OCI-LY3 (cell line): Measurements from ENCODE around the gene APOA4.

Experiments used
- H2AFZ ChIP-seq: fragments of 200-600, 300-600 bp; shearing (Covaris generic); 2 replicates; pipeline ENCODE4 v1.6.0; 2014; ENCODE audit warnings: antibody characterized with exemption, low read depth, low read length
- H3K27ac ChIP-seq: fragments of 200-600, 300-600 bp; sonication (generic); 2 replicates; pipeline ENCODE4 v1.5.1; 2014; ENCODE audit warnings: mild to moderate bottlenecking, low read length, moderate library complexity, mixed read lengths
- H3K27me3 ChIP-seq: fragments of 200-600, 300-600 bp; sonication (generic); 2 replicates; pipeline ENCODE4 v1.6.1; 2014; ENCODE audit warnings: low read depth, low read length, mixed read lengths
- H3K36me3 ChIP-seq: fragments of 200-600, 300-600 bp; sonication (generic); replicated peaks from 2 replicates; pipeline ENCODE3; 2014; ENCODE audit warnings: low read depth, low read length, mixed read lengths
- H3K4me1 ChIP-seq: fragments of 300-600, 200-600 bp; sonication (generic); 2 replicates; pipeline ENCODE4 v1.6.1; 2014; ENCODE audit warnings: low read length, mixed read lengths
- H3K4me2 ChIP-seq: fragments of 200-600, 300-600 bp; sonication (generic); 2 replicates; pipeline ENCODE4 v1.6.1; 2014; ENCODE audit warnings: low read length, mixed read lengths
- H3K4me3 ChIP-seq: fragments of 300-600, 200-600 bp; sonication (generic); 2 replicates; pipeline ENCODE4 v1.5.1; 2014; ENCODE audit warnings: antibody characterized with exemption, mild to moderate bottlenecking, low read length, moderate library complexity
- H3K79me2 ChIP-seq: fragments of 300-600, 200-600 bp; shearing (Covaris generic); 2 replicates; pipeline ENCODE4 v1.6.1; 2014; ENCODE audit warnings: mild to moderate bottlenecking, low read length, mixed read lengths
- H3K9ac ChIP-seq: fragments of 300-600, 200-600 bp; shearing (Covaris generic); 2 replicates; pipeline ENCODE4 v1.6.0; 2014; ENCODE audit warnings: mild to moderate bottlenecking, low read length, moderate library complexity
- H3K9me3 ChIP-seq: fragments of 200-600, 300-600 bp; shearing (Covaris generic); 2 replicates; pipeline ENCODE4 v1.6.1; 2014; ENCODE audit warnings: low read length, mixed read lengths; ENCODE audit not compliant: insufficient read depth
- H4K20me1 ChIP-seq: fragments of 200-600, 300-600 bp; sonication (generic); 2 replicates; pipeline ENCODE4 v1.6.1; 2016; ENCODE audit warnings: low read length, mixed read lengths; ENCODE audit not compliant: insufficient read depth
- EZH2phosphoT487 ChIP-seq: fragments of 200-600 bp; shearing (Covaris generic); IDR thresholded peaks from 2 replicates; pipeline ENCODE4 v1.6.1; 2018; ENCODE audit warnings: antibody characterized with exemption, mixed run types, low read depth
- TF ChIP-seq, protein P1 (sequence below): fragments of 200-600, 300-600 bp; sonication (generic); IDR thresholded peaks from 2 replicates; pipeline ENCODE4 v1.5.1; 2014; ENCODE audit warnings: antibody characterized with exemption, low read length, low read depth

The APOA4 gene

DNA sequence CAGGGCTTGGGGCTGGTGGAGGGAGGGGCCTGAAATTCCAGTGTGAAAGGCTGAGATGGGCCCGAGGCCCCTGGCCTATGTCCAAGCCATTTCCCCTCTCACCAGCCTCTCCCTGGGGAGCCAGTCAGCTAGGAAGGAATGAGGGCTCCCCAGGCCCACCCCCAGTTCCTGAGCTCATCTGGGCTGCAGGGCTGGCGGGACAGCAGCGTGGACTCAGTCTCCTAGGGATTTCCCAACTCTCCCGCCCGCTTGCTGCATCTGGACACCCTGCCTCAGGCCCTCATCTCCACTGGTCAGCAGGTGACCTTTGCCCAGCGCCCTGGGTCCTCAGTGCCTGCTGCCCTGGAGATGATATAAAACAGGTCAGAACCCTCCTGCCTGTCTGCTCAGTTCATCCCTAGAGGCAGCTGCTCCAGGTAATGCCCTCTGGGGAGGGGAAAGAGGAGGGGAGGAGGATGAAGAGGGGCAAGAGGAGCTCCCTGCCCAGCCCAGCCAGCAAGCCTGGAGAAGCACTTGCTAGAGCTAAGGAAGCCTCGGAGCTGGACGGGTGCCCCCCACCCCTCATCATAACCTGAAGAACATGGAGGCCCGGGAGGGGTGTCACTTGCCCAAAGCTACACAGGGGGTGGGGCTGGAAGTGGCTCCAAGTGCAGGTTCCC is 6.5 kb upstream of the APOA4 start, which contains the start of gene APOC3:
Gene APOC3, plus strand, starts transcription at position 383 of the 659 bp plus-strand sequence. CDS start 676 bp downstream, outside the sequence.
- no peaks in the 10 kb centered on the region for H3K79me2 ChIP-seq
- no peak within 1 kb of the TSS for H2AFZ ChIP-seq
- TF ChIP-seq, protein P1, sequence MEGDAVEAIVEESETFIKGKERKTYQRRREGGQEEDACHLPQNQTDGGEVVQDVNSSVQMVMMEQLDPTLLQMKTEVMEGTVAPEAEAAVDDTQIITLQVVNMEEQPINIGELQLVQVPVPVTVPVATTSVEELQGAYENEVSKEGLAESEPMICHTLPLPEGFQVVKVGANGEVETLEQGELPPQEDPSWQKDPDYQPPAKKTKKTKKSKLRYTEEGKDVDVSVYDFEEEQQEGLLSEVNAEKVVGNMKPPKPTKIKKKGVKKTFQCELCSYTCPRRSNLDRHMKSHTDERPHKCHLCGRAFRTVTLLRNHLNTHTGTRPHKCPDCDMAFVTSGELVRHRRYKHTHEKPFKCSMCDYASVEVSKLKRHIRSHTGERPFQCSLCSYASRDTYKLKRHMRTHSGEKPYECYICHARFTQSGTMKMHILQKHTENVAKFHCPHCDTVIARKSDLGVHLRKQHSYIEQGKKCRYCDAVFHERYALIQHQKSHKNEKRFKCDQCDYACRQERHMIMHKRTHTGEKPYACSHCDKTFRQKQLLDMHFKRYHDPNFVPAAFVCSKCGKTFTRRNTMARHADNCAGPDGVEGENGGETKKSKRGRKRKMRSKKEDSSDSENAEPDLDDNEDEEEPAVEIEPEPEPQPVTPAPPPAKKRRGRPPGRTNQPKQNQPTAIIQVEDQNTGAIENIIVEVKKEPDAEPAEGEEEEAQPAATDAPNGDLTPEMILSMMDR = no peak
- TF ChIP-seq EZH2phosphoT487 = no peak
- no peak within 1 kb of the TSS for H3K27ac ChIP-seq
- H3K9me3 ChIP-seq = no peaks in the 10 kb centered on the region
- H3K9ac ChIP-seq = no peak within 1 kb of the TSS
- no peak within 1 kb of the TSS for H3K4me3 ChIP-seq
- no peak within 1 kb of the TSS for H3K4me2 ChIP-seq
- no peaks in the 10 kb centered on the region for H4K20me1 ChIP-seq
- no peaks in the 10 kb centered on the region for H3K36me3 ChIP-seq
- no peaks in the 10 kb centered on the region for H3K4me1 ChIP-seq
- H3K27me3 ChIP-seq = no peaks in the 10 kb centered on the region

DNA sequence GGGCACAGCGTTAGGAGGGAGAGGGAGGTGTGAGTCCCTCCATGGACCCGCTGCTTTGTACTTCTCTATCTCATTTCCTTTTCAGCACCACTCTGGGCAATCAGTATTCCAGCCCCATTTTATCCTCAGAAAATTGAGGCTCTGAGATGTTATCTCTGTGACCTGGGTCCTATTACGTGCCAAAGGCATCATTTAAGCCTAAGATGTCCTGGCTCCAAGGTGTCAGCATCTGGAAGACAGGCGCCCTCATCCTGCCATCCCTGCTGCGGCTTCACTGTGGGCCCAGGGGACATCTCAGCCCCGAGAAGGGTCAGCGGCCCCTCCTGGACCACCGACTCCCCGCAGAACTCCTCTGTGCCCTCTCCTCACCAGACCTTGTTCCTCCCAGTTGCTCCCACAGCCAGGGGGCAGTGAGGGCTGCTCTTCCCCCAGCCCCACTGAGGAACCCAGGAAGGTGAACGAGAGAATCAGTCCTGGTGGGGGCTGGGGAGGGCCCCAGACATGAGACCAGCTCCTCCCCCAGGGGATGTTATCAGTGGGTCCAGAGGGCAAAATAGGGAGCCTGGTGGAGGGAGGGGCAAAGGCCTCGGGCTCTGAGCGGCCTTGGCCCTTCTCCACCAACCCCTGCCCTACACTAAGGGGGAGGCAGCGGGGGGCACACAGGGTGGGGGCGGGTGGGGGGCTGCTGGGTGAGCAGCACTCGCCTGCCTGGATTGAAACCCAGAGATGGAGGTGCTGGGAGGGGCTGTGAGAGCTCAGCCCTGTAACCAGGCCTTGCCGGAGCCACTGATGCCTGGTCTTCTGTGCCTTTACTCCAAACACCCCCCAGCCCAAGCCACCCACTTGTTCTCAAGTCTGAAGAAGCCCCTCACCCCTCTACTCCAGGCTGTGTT is 5.8 kb upstream of the APOA4 start:
- no peaks in the 10 kb centered on the region for H4K20me1 ChIP-seq
- no peak for TF ChIP-seq EZH2phosphoT487
- TF ChIP-seq, protein P1 = no peak

DNA sequence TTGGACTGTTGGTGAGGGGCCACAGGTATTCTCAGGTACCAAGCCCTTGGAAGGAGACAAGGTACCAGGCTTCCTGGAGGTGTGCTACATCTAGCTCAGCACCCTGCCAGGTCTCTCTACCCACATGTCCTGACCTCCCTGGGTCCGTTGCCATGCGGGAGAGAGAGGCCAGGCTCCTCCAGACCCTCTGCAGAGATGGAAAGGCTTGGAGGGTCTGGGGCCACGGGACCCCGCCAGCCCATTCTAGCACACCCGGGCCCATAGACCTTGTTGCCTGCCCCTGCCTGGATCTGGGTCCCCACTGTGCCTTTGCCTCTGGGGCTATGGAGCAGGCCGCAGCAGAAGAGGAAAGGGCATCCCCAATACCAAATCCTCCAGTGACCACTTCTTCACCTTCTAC is 4.4 kb upstream of the APOA4 start:
- H3K4me1 ChIP-seq = no peaks in the 10 kb centered on the region
- no peaks in the 10 kb centered on the region for H4K20me1 ChIP-seq
- H3K4me3 ChIP-seq = no peak overlapping the region
- H3K4me2 ChIP-seq = no peak overlapping the region
- TF ChIP-seq, protein P1 = no peak
- TF ChIP-seq EZH2phosphoT487 = no peak
- H3K9me3 ChIP-seq = no peaks in the 10 kb centered on the region
- H2AFZ ChIP-seq = no peak overlapping the region
- no peak overlapping the region for H3K9ac ChIP-seq
- no peaks in the 10 kb centered on the region for H3K27me3 ChIP-seq
- H3K27ac ChIP-seq = no peak overlapping the region
- no peaks in the 10 kb centered on the region for H3K36me3 ChIP-seq
- H3K79me2 ChIP-seq = no peaks in the 10 kb centered on the region

More for the DNA sequence above, 5.8 kb upstream of the APOA4 start:
- Histone ChIP-seq H2AFZ (no peak overlapping the region), H3K9ac (no peak overlapping the region), H3K4me2 (no peak overlapping the region), H3K4me3 (no peak overlapping the region), H3K4me1 (no peaks in the 10 kb centered on the region), H3K36me3 (no peaks in the 10 kb centered on the region), H3K27me3 (no peaks in the 10 kb centered on the region), H3K27ac (no peak overlapping the region), H3K9me3 (no peaks in the 10 kb centered on the region), H3K79me2 (no peaks in the 10 kb centered on the region)

DNA sequence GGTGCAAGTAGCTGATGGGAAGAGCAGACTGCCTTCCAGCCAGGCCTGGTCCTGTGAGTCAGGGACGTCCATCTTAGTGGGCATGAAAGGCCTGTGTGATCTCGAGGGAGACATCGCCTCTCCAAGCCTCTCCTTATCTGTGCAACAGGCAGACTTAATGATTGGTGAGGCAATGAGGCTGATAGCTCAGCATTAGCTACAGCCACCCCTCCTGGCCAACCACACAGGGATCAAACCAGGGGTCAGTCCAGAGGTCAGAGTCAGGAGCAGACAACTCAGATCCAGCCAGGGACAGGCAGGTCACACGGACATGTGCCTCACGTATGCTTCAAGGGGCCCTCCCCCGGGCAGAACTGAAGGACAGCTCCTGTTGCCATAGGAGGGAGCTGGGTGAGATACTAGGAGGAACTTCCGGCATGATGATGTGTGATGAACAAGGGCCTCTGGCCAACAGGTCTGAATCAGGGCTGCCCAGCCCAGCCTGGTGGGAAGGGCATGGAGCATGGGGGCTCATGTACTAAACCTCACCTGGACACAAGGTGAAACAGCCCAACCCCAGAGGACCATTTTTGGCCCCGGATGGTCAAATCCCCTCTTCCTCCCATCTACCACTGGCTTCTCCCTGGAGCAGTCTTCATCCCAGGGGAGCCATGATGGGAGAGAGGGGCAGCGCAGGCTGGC is 3.8 kb upstream of the APOA4 start:
- H2AFZ ChIP-seq = no peak overlapping the region

More for the DNA sequence above, 3.8 kb upstream of the APOA4 start:
- no peaks in the 10 kb centered on the region for H3K4me1 ChIP-seq
- no peak for TF ChIP-seq EZH2phosphoT487
- TF ChIP-seq, protein P1 = no peak
- H4K20me1 ChIP-seq = no peaks in the 10 kb centered on the region
- no peak overlapping the region for H3K9ac ChIP-seq
- no peak overlapping the region for H3K4me2 ChIP-seq
- no peaks in the 10 kb centered on the region for H3K79me2 ChIP-seq
- no peak overlapping the region for H3K4me3 ChIP-seq
- H3K36me3 ChIP-seq = no peaks in the 10 kb centered on the region
- H3K27me3 ChIP-seq = no peaks in the 10 kb centered on the region
- no peak overlapping the region for H3K27ac ChIP-seq
- H3K9me3 ChIP-seq = no peaks in the 10 kb centered on the region
